H9 (cell line): Measurements from ENCODE around the gene RPRD1B. TPM values are rescaled to one million over a fixed set of nuclear protein-coding genes. Genes with fewer than 3 reads are reported as not detected.

Experiments
- DNase-seq: peaks from one replicate; pipeline ENCODE4 v3.0.0-alpha.2; 2017
- H2AFZ ChIP-seq: one replicate; pipeline ENCODE4 v1.6.1; 2013; ENCODE audit warnings: mild to moderate bottlenecking, low read length, control low read depth, moderate library complexity
- H2AK5ac ChIP-seq: 2 replicates; pipeline ENCODE4 v1.6.1; 2013; ENCODE audit warnings: low read length, control low read depth, mixed read lengths; ENCODE audit not compliant: insufficient read length
- H2BK120ac ChIP-seq: one replicate; pipeline ENCODE4 v1.6.1; 2013; ENCODE audit warnings: low read depth, mild to moderate bottlenecking, low read length, control low read depth, inconsistent platforms; ENCODE audit not compliant: poor library complexity, severe bottlenecking
- H2BK12ac ChIP-seq: 2 replicates; pipeline ENCODE4 v1.6.1; 2013; ENCODE audit warnings: low read length, control low read depth, mixed read lengths, low read depth; ENCODE audit not compliant: insufficient read length
- H2BK15ac ChIP-seq: 2 replicates; pipeline ENCODE4 v1.6.1; 2013; ENCODE audit warnings: low read depth, low read length, control low read depth
- H2BK20ac ChIP-seq: one replicate; pipeline ENCODE4 v1.6.1; 2013; ENCODE audit warnings: low read depth, mild to moderate bottlenecking, low read length, control low read depth, inconsistent platforms; ENCODE audit not compliant: poor library complexity, severe bottlenecking
- H2BK5ac ChIP-seq: 2 replicates; pipeline ENCODE4 v1.6.1; 2013; ENCODE audit warnings: low read length, control low read depth, mixed read lengths; ENCODE audit not compliant: insufficient read length
- H3K14ac ChIP-seq: 2 replicates; pipeline ENCODE4 v1.6.1; 2013; ENCODE audit warnings: low read length, control low read depth; ENCODE audit not compliant: insufficient read depth
- H3K18ac ChIP-seq: 2 replicates; pipeline ENCODE4 v1.6.1; 2013; ENCODE audit warnings: low read depth, mild to moderate bottlenecking, mixed read lengths, low read length, control low read depth; ENCODE audit not compliant: insufficient read length
- H3K23ac ChIP-seq: 2 replicates; pipeline ENCODE4 v1.6.1; 2013; ENCODE audit warnings: low read length, control low read depth, mixed read lengths, low read depth; ENCODE audit not compliant: insufficient read length
- H3K23me2 ChIP-seq: 2 replicates; pipeline ENCODE4 v1.6.1; 2013; ENCODE audit warnings: low read depth, mild to moderate bottlenecking, mixed read lengths, low read length, control low read depth; ENCODE audit not compliant: insufficient read length, poor library complexity, severe bottlenecking
- H3K27ac ChIP-seq: 2 replicates; pipeline ENCODE4 v1.5.1; 2013; ENCODE audit warnings: low read length, control low read depth, mixed read lengths, low read depth; ENCODE audit not compliant: insufficient read length
- H3K27me3 ChIP-seq: 2 replicates; pipeline ENCODE4 v1.6.1; 2013; ENCODE audit warnings: low read length, control low read depth, inconsistent platforms; ENCODE audit not compliant: insufficient read depth
- H3K4ac ChIP-seq: 2 replicates; pipeline ENCODE4 v1.6.1; 2013; ENCODE audit warnings: low read depth, mild to moderate bottlenecking, control low read depth, inconsistent platforms, low read length, moderate library complexity
- H3K4me1 ChIP-seq: 2 replicates; pipeline ENCODE4 v1.6.1; 2013; ENCODE audit warnings: low read length, control low read depth, inconsistent platforms; ENCODE audit not compliant: insufficient read depth
- H3K4me2 ChIP-seq: 2 replicates; pipeline ENCODE4 v1.6.1; 2013; ENCODE audit warnings: low read length, control low read depth, mixed read lengths; ENCODE audit not compliant: insufficient read length, insufficient read depth
- H3K56ac ChIP-seq: 2 replicates; pipeline ENCODE4 v1.6.1; 2013; ENCODE audit warnings: low read depth, mild to moderate bottlenecking, mixed read lengths, low read length, control low read depth; ENCODE audit not compliant: insufficient read length
- H3K79me1 ChIP-seq: 2 replicates; pipeline ENCODE4 v1.6.1; 2013; ENCODE audit warnings: low read depth, mild to moderate bottlenecking, moderate library complexity, low read length, control low read depth, inconsistent platforms; ENCODE audit not compliant: insufficient read depth, poor library complexity, severe bottlenecking
- H3K79me2 ChIP-seq: 2 replicates; pipeline ENCODE4 v1.6.1; 2013; ENCODE audit warnings: low read length, control low read depth, inconsistent platforms; ENCODE audit not compliant: insufficient read depth
- H3K9ac ChIP-seq: 2 replicates; pipeline ENCODE4 v1.6.1; 2013; ENCODE audit warnings: low read length, control low read depth, mixed read lengths; ENCODE audit not compliant: insufficient read length; ENCODE audit errors: extremely low read depth
- H3K9me3 ChIP-seq: one replicate; pipeline ENCODE4 v1.6.1; 2013; ENCODE audit warnings: low read depth, low read length, inconsistent platforms; ENCODE audit not compliant: control insufficient read depth
- H3T11ph ChIP-seq: one replicate; pipeline ENCODE4 v1.6.1; 2013; ENCODE audit warnings: mild to moderate bottlenecking, low read length, control low read depth, inconsistent platforms
- H4K20me1 ChIP-seq: one replicate; pipeline ENCODE4 v1.6.1; 2013; ENCODE audit not compliant: control insufficient read depth, insufficient read length, insufficient read depth
- H4K5ac ChIP-seq: 2 replicates; pipeline ENCODE4 v1.6.1; 2013; ENCODE audit warnings: low read depth, mild to moderate bottlenecking, mixed read lengths, low read length, control low read depth; ENCODE audit not compliant: insufficient read length
- H4K8ac ChIP-seq: replicated peaks from 2 replicates; pipeline ENCODE4 v1.6.1; 2013; ENCODE audit warnings: low read length, control low read depth, mixed read lengths, low read depth; ENCODE audit not compliant: insufficient read length
- H4K91ac ChIP-seq: 2 replicates; pipeline ENCODE4 v1.6.1; 2013; ENCODE audit warnings: low read depth, mild to moderate bottlenecking, moderate library complexity, mixed read lengths, low read length, control low read depth; ENCODE audit not compliant: insufficient read length
- H3K27ac Mint-ChIP-seq, 3 experiments: 2 replicates in 2 of 3; 3 replicates in 1 of 3; pipeline ENCODE4 v1.8.0; 2020 to 2021; ENCODE audit warnings: mixed read lengths in 3 of 3, mild to moderate bottlenecking in 1 of 3, moderate library complexity in 1 of 3
- H3K27me3 Mint-ChIP-seq: 2 replicates; pipeline ENCODE4 v1.8.0; 2021; ENCODE audit warnings: low read depth, mild to moderate bottlenecking, moderate library complexity, mixed read lengths
- H3K36me3 Mint-ChIP-seq, 3 experiments: 2 replicates in 2 of 3; 3 replicates in 1 of 3; pipeline ENCODE4 v1.8.0; 2020 to 2021; ENCODE audit warnings: low read depth in 3 of 3, mixed read lengths in 3 of 3; ENCODE audit not compliant: insufficient read depth in 1 of 3
- H3K4me1 Mint-ChIP-seq, 2 experiments: 2 replicates each; pipeline ENCODE4 v1.8.0; 2020; ENCODE audit warnings: mixed read lengths in 2 of 2
- H3K4me3 Mint-ChIP-seq, 2 experiments: 2 replicates in 1 of 2; 3 replicates in 1 of 2; pipeline ENCODE4 v1.8.0; 2020 to 2021; ENCODE audit warnings: mild to moderate bottlenecking in 2 of 2, mixed read lengths in 2 of 2, moderate library complexity in 1 of 2
- H3K9me3 Mint-ChIP-seq, 2 experiments: 2 replicates in 1 of 2; 3 replicates in 1 of 2; pipeline ENCODE4 v1.8.0; 2020; ENCODE audit warnings: mild to moderate bottlenecking in 2 of 2, mixed read lengths in 2 of 2, moderate library complexity in 1 of 2
- CTCF ChIP-seq: fragments of 200-600 bp; sonication (generic); conservative IDR thresholded peaks from 3 replicates; pipeline ENCODE4 v1.8.0; 2021; ENCODE audit warnings: antibody characterized with exemption, mild to moderate bottlenecking
- WGBS: extraction: QIAGEN DNeasy Blood & Tissue Kit; methylation state at CpG from one replicate; pipeline ENCODE4 v1.1.7; 2013; ENCODE audit warnings: missing lambda C conversion rate, low lambda C conversion rate, mixed read lengths; ENCODE audit not compliant: insufficient read length; ENCODE audit errors: extremely low coverage; 5-methylcytosine and 5-hydroxymethylcytosine counted together
- total RNA-seq: library from RNA; stranded (reverse); gene quantifications from 2 replicates; pipeline ENCODE4 v1.2.1, GENCODE V29; 2021

RPRD1B gene
- total RNA-seq, 1 experiment from 2014 or later = 34.3 TPM

- no CpG with 5 or more reads among the region's 8 CpGs for WGBS
- H4K91ac ChIP-seq = no peak overlapping the region
- H3K4me1 Mint-ChIP-seq = no peaks in the 10 kb centered on the region
- no peak for DNase-seq
- H3K56ac ChIP-seq = no peak overlapping the region
- no peaks in the 10 kb centered on the region for H3K9me3 Mint-ChIP-seq
- no peak overlapping the region for H3K4me3 Mint-ChIP-seq
- no peak overlapping the region for H2BK12ac ChIP-seq
- H3K27ac ChIP-seq = no peak overlapping the region
- no peak overlapping the region for H3T11ph ChIP-seq
- no peak overlapping the region for H2AFZ ChIP-seq
- no peaks in the 10 kb centered on the region for H3K27me3 Mint-ChIP-seq
- H3K23me2 ChIP-seq = no peaks in the 10 kb centered on the region
- no peaks in the 10 kb centered on the region for H3K9me3 ChIP-seq
- peaks cover 12 to 57% (median 53%) of the 10 kb centered on the region in 3 experiments; a peak in 6 of 7 replicates for H3K36me3 Mint-ChIP-seq
- H3K4ac ChIP-seq = no peak overlapping the region
- H3K27ac Mint-ChIP-seq = no peak overlapping the region
- H4K8ac ChIP-seq = no peak overlapping the region
- no peaks in the 10 kb centered on the region for H3K27me3 ChIP-seq
- no peaks in the 10 kb centered on the region for H3K4me1 ChIP-seq
- no peak overlapping the region for H3K18ac ChIP-seq
- no peaks in the 10 kb centered on the region for H4K20me1 ChIP-seq
- no peak overlapping the region for H2BK5ac ChIP-seq
- no peak overlapping the region for H3K14ac ChIP-seq
- no peaks in the 10 kb centered on the region for H3K79me2 ChIP-seq
- no peak for TF ChIP-seq CTCF
- no peak overlapping the region for H2BK20ac ChIP-seq
- no peak overlapping the region for H2BK120ac ChIP-seq
- no peak overlapping the region for H2BK15ac ChIP-seq
- H3K23ac ChIP-seq = no peak overlapping the region
- no peak overlapping the region for H3K9ac ChIP-seq
- H4K5ac ChIP-seq = no peak overlapping the region
- H2AK5ac ChIP-seq = no peak overlapping the region
- H3K4me2 ChIP-seq = no peak overlapping the region
- H3K79me1 ChIP-seq = no peaks in the 10 kb centered on the region
Observed at GRCh38 chr20:38002422-38002821, 31.1 kb upstream of the RPRD1B start.
